ENCODE data around the gene SEPTIN11. TPM values are rescaled to one million over a fixed set of nuclear protein-coding genes. Genes with fewer than 3 reads are reported as not detected.

SEPTIN11 gene
- polyA plus RNA-seq, 3 donors = 3.2 to 14.8 (median 8.8) TPM

DNA sequence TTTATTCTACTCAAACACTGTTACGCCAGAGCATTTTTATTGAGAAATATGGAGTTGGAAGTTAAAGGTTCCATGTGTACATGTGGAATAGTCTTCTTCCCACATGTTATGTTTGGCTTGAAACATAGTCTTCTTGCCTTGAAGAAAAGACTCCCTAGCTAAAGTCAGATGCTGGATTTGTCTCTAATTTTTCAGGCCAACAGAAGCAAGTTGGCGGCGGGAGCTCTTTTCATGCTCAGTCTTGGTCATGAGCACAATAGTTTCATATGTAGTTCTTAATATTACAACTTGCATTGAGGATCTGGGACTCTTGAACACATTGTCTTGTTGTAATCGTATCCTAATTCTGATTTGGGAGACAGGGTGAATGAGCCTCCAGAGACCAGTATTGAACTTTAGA lies 19.4 kb downstream of the SEPTIN11 start:
- no peaks in the 10 kb centered on the region for H3K36me3 ChIP-seq (replicated peaks in 1 of 2; ENCODE audit: control insufficient read depth in 1 of 2, insufficient read depth in 2 of 2, low read length in 2 of 2)
- Mint-ChIP-seq H3K36me3 (peaks cover 0 to 1% of the 10 kb centered on the region in 2 donors), H3K9me3 (peaks cover 0 to 4% (median 4%) of the 10 kb centered on the region in 7 donors), H3K4me1 (no peaks in the 10 kb centered on the region), H3K27ac (no peak overlapping the region), H3K27me3 (ENCODE audit: low read depth in 3 of 3) (peaks cover 0 to 1% (median 0%) of the 10 kb centered on the region in 3 donors), H3K4me3 (no peak overlapping the region)
- H2AFZ ChIP-seq (ENCODE audit: insufficient read depth, low read depth, low read length, poor library complexity, severe bottlenecking) = no peak overlapping the region
- H3K27ac ChIP-seq (ENCODE audit: low read depth in 1 of 2, low read length in 2 of 2) = no peak overlapping the region
- no peaks in the 10 kb centered on the region for H3K79me2 ChIP-seq (ENCODE audit: insufficient read depth, low read length)
- DNase-seq = no peak
- no peak overlapping the region for H3K4me2 ChIP-seq (replicated peaks; ENCODE audit: extremely low read depth, low read length, poor library complexity, severe bottlenecking)
- H3K4me1 ChIP-seq (ENCODE audit: control insufficient read depth in 1 of 2, insufficient read depth in 2 of 2, low read length in 2 of 2) = no peaks in the 10 kb centered on the region
- H3K9me3 ChIP-seq (replicated peaks in 1 of 2; ENCODE audit: control insufficient read depth in 1 of 2, insufficient read depth in 1 of 2, low read length in 2 of 2) = no peaks in the 10 kb centered on the region
- H3K9ac ChIP-seq (ENCODE audit: insufficient read depth, low read length, poor library complexity, severe bottlenecking) = no peak overlapping the region
- WGBS (ENCODE audit: insufficient coverage) = no CpG with 5 or more reads among the region's 4 CpGs
- H3K4me3 ChIP-seq (replicated peaks in 1 of 3; ENCODE audit: low read depth in 2 of 3, low read length in 3 of 3) = no peak overlapping the region
- no peaks in the 10 kb centered on the region for H4K20me1 ChIP-seq (ENCODE audit: insufficient read depth, low read length)
- TF ChIP-seq, protein P1, sequence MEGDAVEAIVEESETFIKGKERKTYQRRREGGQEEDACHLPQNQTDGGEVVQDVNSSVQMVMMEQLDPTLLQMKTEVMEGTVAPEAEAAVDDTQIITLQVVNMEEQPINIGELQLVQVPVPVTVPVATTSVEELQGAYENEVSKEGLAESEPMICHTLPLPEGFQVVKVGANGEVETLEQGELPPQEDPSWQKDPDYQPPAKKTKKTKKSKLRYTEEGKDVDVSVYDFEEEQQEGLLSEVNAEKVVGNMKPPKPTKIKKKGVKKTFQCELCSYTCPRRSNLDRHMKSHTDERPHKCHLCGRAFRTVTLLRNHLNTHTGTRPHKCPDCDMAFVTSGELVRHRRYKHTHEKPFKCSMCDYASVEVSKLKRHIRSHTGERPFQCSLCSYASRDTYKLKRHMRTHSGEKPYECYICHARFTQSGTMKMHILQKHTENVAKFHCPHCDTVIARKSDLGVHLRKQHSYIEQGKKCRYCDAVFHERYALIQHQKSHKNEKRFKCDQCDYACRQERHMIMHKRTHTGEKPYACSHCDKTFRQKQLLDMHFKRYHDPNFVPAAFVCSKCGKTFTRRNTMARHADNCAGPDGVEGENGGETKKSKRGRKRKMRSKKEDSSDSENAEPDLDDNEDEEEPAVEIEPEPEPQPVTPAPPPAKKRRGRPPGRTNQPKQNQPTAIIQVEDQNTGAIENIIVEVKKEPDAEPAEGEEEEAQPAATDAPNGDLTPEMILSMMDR (IDR thresholded peaks at IDR 0.05) = no peak
- intact Hi-C loops (cut with micrococcal nuclease) = no loop called here
- no peaks in the 10 kb centered on the region for H3K27me3 ChIP-seq (ENCODE audit: control insufficient read depth in 2 of 2, insufficient read depth in 2 of 2, low read length in 2 of 2)

DNA sequence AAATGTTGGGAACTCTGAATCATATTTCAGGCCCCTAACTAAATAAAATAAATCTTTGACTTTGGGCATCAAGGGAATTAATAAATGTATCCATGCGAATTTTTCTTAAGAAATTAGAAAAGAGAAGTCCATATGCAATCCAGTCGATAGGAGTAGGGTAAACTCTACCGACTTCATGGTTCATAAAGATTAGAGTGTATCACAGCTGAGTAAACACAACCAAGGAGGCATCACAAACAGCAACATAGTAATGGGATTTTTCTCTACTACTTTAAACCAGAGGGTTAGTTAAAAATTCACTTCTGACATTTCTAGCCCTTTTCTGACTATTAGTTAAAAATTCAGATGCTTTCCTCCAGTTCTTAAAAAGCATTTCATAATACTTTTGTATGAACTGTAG lies 19.9 kb downstream of the SEPTIN11 start:
- no CpG with 5 or more reads among the region's 3 CpGs for WGBS (ENCODE audit: insufficient coverage)
- Histone ChIP-seq H3K27me3 (ENCODE audit: control insufficient read depth in 2 of 2, insufficient read depth in 2 of 2, low read length in 2 of 2) (no peaks in the 10 kb centered on the region), H3K79me2 (ENCODE audit: insufficient read depth, low read length) (no peaks in the 10 kb centered on the region), H3K4me2 (replicated peaks; ENCODE audit: extremely low read depth, low read length, poor library complexity, severe bottlenecking) (no peak overlapping the region), H3K4me3 (replicated peaks in 1 of 3; ENCODE audit: low read depth in 2 of 3, low read length in 3 of 3) (no peak overlapping the region), H2AFZ (ENCODE audit: insufficient read depth, low read depth, low read length, poor library complexity, severe bottlenecking) (no peak overlapping the region), H4K20me1 (ENCODE audit: insufficient read depth, low read length) (no peaks in the 10 kb centered on the region), H3K36me3 (replicated peaks in 1 of 2; ENCODE audit: control insufficient read depth in 1 of 2, insufficient read depth in 2 of 2, low read length in 2 of 2) (no peaks in the 10 kb centered on the region), H3K4me1 (ENCODE audit: control insufficient read depth in 1 of 2, insufficient read depth in 2 of 2, low read length in 2 of 2) (no peaks in the 10 kb centered on the region), H3K9ac (ENCODE audit: insufficient read depth, low read length, poor library complexity, severe bottlenecking) (no peak overlapping the region), H3K9me3 (replicated peaks in 1 of 2; ENCODE audit: control insufficient read depth in 1 of 2, insufficient read depth in 1 of 2, low read length in 2 of 2) (no peaks in the 10 kb centered on the region), H3K27ac (ENCODE audit: low read depth in 1 of 2, low read length in 2 of 2) (no peak overlapping the region)
- Mint-ChIP-seq H3K27ac (no peak overlapping the region), H3K9me3 (no peaks in the 10 kb centered on the region), H3K4me1 (no peaks in the 10 kb centered on the region), H3K27me3 (ENCODE audit: low read depth in 3 of 3) (no peaks in the 10 kb centered on the region), H3K4me3 (no peak overlapping the region), H3K36me3 (no peaks in the 10 kb centered on the region)
- intact Hi-C loops (cut with micrococcal nuclease) = no loop called here
- no peak for DNase-seq
- TF ChIP-seq, protein P1 (IDR thresholded peaks at IDR 0.05) = no peak
